SW 1271 (cell line): ENCODE data around the gene SPC24.
A peak's percentile ranks its signal among the peaks of the same experiment; 100 is the strongest.

ENCODE experiments used
- DNase-seq, 2 experiments: peaks; one replicate each; lab custom pipeline; 2025; lab: John Stamatoyannopoulos, UW

Gene SPC24, protein sequence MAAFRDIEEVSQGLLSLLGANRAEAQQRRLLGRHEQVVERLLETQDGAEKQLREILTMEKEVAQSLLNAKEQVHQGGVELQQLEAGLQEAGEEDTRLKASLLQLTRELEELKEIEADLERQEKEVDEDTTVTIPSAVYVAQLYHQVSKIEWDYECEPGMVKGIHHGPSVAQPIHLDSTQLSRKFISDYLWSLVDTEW

DNA sequence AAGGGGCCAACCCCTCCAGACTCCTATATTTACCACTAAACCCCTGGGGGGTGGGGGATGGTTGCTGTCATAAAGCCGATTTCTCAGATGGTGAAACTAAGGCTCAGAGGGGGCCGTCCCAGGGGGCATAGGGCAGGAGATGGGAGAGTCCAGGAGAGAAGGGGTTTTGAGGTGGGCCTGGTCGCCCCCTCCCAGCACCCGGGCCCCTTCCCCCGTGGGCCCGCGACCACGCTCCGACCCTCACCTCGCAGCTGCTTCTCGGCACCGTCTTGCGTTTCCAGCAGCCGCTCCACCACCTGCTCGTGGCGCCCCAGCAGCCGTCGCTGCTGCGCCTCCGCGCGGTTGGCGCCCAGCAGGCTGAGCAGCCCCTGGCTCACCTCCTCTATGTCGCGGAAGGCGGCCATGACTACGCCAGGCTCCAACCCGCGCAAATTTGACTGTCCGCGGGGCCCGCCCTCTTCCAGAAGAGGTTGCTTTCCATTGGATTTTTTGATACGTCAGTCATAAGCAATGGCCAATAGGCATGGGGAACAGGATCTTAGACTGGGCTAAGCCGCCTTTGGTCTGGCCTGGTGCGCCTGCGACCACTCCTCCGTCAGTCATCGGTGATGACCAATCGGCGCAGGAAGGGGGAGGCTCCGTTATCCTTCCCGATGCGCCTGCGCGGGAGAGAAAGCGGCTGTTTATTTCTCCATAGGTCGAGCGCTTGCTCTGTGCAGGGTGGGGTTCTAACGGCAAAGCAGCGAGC lies at the start of gene SPC24:
Gene SPC24 (minus strand): TSS at position 410 of the 748 bp plus-strand sequence. CDS start 6 bp downstream, at position 404.
- peak; percentile 91 to 98 for DNase-seq

DNA sequence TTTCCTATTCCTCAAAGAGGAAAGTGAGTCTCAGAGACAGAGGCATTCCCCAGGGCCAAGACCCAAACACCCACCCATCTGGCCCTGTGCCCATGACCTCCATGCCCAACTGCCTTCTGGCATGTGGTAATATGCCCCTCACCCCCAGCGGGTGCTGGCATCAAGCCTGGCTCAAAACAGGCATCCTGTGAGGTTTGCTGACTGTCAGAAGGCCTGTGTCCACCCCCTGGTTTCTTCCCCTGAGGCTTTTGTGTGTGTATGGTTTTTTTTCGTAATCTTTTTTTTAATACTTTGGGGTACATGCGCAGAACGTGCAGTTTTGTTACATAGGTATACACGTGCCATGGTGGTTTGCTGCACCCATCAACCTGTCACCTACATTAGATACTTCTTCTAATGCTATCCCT lies 49.4 kb upstream of the SPC24 start:
- no peak for DNase-seq

DNA sequence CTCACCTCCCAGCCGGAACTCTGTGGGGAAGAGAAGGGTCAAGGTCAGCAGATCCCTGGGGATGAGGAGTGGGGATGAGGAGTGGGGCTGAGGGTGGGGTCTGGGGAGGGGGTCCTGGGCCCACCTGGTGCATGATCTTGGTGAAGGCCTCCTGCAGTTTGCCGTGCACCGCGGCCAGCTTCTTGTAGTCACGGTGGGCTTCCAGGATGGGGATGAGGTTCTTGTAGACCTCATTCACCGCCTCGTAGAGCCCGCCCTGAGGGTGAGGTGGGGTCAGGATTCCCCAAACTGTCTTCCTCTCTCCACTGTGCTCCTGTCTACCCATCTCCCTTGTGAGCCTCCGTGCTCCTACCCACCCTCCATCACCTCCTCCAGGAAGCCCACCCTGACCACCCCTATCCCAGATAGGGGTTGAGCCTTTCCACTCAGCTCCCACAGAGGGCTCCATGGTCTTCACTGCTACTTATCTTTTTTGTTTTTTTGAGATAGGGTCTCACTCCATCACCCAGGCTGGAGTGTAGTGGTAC lies 48.6 kb upstream of the SPC24 start:
- no peak for DNase-seq

DNA sequence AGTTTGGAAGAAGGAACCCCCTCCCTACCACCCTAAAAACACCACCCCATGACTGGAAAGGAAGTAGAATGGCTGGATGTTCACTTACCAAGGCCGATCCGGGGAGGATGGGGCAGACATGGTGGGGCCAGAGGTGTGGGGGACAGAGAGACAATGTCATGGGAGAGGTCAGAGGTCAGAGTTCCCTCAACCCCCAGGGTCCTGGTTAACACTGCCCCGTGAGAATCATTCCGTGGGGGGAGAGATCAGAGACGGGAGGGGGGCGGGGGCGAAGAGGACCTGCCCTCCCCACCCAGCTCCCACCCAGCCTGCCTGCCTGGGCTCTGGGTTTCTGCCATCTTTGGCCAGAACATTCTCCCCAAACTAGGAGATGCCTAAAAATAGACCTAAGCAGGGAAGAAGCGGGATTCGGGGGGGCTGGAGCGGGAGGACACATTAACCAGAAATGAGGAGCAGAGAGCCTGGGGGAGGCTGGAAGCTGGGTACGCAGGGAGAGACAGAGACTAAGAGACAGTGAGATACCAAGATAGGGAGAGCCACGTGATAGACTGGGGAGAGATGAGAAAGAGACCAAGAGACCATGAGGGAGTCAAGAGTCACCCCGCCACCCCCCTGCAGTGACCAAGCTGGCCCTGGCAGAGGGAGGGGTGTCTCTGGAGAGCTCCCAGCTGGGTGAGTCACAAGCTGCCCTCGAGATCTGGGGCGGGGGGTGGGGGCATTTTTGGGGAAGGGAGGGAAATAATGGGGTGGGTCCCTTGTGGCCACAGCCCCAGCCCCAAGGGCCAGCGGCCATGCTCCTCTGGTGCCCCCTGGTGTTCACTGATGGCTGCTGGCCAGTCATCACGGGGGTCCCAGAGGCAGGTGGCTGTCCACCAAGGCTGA lies 47.9 kb upstream of the SPC24 start:
- DNase-seq: peak in 1 of 2 experiments; percentile 33

DNA sequence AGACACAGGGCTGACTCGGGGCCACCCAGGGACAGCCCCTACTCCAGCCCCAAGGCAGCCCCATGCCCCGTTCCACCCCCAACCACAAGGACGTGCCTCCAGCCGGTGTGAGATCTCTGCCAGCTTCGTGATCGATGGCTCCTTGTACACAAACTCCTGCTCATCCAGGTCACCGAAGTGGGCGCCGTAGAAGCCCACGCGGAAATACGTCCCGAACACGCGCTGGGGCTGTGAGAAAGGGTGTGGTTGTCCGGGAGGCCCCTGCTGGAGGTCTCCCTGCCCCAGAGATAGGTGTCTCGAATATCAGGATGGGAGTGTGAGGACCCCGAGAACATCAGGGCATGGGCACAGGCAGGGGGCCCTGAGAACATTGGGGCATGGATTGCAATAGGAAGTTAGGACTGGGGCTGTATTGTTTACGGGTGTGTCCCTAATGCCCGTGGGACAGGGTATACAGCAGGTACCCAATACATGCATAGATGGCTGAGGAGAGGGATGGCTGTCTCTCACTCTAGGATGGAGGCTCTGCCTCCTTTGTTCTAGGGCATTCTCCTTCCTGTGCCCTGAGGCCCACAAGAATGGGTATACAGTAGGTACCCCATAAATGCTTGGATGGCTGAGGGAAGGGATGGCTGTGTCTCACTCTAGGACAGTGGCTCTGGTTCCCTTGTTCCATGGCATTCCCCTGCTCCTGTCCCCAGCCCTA lies 47.1 kb upstream of the SPC24 start:
- DNase-seq: no peak

DNA sequence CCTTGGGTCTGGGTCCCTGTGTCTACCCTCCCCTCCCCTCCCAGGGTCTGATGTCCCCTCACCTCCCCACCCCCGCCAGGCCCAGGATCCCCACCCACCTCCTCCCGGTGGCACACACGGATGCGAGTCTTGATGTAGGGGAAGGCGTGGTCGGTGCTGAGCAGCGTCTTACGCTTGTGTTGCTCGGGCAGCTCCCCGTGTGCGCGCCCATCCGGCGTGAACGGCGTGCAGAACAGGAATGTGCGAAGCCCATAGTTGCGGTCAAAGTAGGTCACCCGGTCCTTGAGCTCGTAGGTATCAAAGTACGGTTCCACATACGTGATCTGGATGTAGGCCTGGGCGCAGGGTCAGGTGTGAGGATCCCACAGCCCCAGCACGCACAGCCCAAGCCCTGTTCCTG lies 46.2 kb upstream of the SPC24 start:
- DNase-seq: no peak

DNA sequence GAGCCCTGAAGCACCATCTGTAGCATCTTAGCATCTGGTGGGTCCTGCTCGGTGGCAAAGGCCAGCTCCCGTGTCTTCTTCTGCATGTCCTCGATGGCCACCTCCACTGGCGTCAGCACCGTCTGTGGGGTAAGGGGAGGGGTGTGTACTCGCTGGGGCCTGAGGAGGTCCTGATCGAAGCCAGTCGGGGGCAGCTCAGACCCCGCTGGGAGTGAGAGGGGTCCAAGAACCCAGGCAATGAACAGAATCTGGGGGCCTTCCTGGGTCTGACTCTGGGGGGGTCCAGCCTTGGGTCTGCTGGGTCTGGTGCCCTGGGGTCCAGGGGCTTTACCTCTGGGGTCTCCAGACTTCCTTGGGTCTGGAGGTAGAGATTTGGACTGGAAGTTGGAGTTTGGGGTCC lies 45.3 kb upstream of the SPC24 start:
- no peak for DNase-seq

DNA sequence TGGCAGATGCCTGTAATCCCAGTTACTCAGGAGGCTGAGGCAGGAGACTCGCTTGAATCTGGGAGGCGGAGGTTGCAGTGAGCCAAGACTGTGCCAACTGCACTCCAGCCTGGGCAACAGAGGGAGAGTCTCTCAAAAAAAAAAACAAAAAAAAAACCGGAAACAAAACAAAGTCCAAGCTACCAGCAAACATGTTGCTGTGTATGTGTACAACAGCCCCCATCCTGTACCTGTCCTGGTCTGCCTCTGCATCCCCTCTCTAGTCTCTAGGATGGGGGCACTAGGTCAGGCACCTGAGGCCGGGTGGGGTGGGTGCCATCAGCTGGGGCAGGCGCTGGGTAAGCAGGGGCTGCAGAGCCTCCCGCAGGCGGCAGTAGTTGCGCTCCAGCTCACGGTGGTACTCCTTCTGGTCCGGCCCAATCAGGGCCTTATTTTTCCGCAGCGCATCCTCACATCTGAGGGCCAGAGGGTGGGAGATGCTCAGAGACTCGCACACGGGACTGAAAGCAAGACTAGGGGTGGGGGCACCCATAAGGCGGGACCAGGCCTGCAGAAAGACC lies 44.5 kb upstream of the SPC24 start:
- DNase-seq: no peak

DNA sequence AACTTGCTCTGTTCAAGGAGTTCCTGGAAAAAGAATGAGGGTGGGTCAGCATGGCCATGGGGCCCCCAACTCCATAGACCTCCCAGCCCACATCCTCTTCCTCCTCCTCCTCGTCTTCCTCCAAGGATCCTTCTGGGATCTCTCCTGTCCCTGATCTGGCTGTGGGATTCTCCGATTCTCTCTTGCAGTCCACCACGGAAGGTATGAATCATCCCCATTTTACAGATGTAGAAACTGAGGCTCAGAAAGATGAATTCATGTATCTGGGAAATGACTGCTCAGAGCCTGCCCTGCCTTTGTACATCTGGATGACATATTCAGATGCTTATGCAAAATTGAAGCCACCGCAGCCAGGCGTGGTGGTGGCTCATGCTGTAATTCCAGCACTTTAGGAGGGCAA lies 43.9 kb upstream of the SPC24 start:
- DNase-seq: no peak

DNA sequence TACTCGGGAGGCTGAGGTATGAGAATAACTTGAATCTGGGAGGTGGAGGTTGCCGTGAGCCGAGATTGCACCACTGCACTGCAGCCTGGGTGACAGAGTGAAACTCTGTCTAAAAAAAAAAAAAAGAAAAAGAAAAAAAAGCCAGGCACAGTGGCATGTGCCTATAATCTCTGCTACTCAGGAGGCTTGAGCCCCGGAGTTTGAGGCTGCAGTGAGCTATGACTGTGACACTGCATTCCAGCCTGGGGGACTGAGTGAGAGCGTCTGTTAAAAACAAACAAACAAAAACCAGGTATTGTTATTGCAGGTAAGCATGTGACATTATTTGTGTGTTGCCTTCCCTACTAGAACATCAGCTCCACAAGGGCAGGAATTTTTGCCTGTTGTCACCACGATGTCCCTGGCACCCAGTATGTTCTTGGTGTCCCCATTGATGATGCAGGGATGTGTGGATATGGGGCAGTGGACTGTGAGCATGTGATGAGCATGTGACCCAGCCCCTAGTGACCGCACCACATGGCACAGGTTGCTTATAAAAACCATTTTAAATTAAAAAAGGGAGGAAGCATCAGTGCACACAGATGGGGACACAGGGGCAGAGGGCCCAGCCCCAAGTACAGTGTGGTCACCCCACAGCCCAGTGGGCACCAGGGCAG lies 43.3 kb upstream of the SPC24 start:
- DNase-seq: no peak

DNA sequence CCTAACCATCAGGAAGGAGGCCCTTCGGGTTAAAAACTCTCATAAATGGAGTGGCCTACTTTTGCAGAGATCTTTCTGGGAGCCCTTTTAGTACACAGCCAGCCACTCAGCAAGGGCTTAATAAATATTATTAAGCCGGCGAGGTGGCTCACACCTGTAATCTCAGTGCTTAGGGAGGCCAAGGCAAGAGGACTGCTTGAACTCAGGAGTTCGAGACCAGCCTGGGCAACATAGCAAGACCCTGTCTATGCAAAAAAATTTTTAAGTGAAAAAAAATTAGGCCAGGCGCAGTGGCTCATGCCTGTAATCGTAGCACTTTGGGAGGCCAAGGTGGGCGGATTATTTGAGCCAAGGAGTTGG lies 42.6 kb upstream of the SPC24 start:
- DNase-seq: no peak

DNA sequence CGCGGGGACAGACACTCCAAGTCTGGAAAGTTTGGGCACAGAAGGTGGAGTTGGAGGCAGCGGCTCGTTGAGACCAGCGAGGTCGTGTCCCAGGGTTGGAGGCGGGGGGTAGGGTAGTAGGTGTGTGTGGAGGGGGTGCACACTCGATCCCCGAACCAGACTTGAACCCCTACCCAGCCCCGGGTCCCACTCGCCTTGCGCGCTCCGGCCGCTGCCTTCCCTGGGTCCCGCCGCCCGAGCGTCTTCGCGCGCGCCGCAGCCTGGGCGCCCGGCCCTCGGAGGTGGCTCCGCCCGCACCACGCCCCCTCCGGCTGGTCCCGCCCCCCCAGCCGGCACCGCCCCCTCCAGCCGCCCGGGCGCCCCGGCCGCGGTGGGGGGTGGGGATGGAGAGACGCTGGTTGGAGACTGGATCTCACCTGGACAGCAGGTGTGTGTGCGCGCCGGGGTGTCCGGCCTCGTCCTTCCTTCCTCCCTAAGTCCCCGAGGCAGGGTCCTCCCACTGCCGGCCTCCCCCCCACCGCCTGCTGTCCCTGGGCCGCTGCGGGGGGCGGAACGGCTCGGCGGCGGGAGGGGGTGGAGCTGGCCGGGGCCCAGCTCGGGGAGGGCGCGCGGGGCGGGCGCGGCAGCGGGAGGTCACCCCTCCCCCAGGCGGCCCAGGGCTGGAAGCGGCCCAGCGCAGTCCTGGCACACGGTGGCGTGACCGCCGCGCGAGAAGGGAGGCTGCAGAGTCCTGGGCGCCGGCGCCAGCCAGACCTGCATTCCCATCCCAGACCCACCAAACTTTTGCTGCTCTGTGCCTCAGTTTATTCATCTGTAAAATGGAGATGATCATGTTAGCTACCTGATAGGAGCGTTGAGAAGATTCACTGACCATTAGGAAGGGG lies 42.0 kb upstream of the SPC24 start, which contains the start of gene KANK2:
Gene KANK2 (minus strand): TSS at position 255 of the 884 bp plus-strand sequence. CDS start 3,034 bp downstream, outside the sequence.
- peak in 1 of 2 experiments; percentile 70 for DNase-seq

DNA sequence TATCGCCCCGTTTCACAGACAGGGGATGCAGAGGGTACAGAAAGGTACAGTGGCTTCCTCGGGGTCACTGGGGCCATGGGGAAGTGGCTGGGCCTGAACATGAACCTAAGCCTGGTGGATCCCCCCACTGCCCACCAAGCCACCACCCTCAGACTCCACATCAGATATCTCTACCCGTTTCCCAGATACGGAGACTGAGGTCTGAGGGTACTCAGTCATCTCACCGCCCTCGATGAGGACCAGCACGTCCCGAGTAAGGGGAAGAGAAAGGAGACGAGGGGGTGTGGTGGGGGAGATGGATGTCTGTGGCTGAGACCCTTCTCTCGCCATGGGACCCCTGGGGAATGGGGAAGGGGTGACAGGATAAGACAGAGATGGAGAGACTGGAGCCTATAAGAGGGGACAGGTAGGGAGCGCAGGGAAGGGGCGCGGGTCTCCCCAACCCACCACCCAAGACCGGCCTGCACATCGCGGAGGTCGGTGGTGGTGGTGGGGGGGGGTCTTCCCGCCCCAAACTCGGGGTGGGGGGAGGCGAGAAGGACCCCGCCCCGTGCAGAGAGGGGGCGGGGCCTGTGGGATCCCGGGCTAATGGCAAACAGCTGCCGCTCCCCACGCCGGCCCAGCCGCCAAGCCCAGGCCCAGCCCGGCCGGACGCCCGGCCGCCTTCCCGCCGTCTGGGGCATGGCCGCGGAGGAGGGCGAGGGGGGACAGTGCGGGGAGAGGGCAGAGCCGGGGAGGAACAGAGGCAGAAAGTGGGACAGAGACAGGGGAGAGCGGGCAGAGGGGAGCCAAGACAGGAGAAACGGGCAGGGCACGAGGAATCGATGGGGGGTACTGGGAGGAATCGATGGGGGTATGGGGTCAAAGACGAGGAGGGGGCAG lies 41.1 kb upstream of the SPC24 start:
- peak in 1 of 2 experiments; percentile 17 for DNase-seq

DNA sequence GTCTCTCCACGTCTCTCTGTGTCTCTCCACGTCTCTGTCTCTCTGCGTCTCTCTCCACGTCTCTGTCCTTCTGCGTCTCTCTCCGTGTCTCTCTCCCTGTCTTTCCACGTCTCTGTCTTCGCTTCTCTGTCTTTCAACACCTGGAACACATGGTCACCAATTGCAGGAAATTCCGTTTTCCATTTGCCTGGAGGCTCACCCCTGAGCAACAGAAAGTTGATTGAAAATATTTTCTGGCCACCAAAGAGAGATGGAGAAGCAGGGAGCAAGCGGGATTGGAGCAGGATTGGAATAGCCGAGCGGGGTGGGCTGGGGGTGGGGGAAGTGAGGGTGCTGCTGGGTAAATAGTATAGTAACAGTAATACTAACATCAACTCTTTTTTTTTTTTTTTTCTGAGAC lies 40.1 kb upstream of the SPC24 start:
- DNase-seq: no peak

DNA sequence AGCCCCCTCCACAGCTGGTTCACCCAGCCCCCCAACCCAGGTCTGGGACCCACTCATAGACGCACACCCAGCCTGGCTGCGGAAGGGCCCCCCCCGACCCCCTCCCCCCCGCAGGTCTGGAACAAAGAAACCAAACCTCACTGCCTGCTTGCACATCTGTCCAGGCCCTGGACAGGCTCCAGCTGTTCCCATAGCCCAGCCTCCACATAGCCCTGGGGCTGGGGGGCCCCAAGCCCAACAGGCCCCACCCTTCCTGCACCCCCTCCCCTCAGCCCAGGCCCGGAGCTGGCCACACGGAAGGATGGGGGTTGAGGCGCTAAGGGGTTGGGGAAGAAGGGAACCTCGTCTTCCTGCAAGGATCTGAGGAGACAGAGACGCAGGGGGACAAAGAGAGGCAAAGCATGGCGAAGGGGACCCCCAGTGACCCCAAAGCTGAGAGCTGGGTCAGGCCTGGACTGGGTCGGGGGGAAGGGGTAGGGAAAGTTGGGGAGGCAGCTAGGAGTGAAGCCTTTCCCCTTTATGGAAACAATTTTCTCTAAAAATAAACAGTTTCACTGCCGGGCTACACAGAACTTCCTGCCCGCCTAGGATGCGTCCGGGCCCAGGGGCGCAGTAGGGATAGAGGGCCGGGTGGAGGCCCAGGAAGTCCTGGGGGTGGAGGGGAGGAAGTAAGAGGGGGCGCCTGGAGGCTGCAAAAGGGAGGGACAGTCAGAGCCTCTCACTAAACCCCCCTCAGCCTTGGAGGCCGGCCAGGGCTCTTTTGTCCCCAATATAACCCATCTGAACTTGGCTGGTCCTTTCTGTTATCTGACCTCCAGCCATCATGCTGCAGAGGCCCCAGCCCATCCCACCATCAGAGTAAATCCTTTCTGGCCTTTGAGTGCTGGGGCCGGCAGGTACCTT lies 39.3 kb upstream of the SPC24 start:
- DNase-seq: no peak

DNA sequence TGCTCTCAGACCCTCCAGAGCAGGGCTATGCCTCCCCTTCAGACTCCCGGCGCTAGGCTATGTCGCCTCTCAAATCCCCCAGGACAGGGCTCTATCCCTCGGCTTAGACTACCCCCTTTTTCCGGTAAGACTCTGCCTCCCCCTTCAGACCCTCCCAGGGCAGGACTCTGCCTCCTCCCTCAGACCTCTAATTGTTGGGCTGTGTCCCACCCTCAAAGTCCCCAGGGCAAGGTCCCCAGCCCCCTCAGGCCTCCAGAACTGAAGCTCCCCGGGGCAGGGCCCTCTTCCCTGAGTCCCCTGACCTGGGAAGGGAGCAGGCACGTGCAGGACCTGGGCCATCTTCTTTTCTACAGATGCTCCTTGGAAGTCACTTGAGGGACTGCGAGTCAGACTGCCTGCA lies 38.6 kb upstream of the SPC24 start:
- DNase-seq: no peak
